Measurements from ENCODE around the gene IGSF8. TPM values are rescaled to one million over a fixed set of nuclear protein-coding genes. Genes with fewer than 3 reads are reported as not detected.
"Not testable (repeated sequence)": the region's sequence is repeated elsewhere in the genome, so short reads cannot be mapped to it uniquely, and the experiment has no call there.

Gene IGSF8
- total and polyA plus RNA-seq, 8 donors: 27.5 to 38.3 (median 31.7) TPM

GRCh38 chr1:160112357-160112756, 13.9 kb upstream of the IGSF8 start:
- no peaks in the 10 kb centered on the region for H3K4me1 ChIP-seq
- H3K4me3 ChIP-seq: no peak overlapping the region
- H3K36me3 ChIP-seq: no peaks in the 10 kb centered on the region
- no peak for DNase-seq
- ATAC-seq: no peak
- H3K9me3 ChIP-seq: no peaks in the 10 kb centered on the region
- no peak for TF ChIP-seq CTCF (IDR thresholded peaks at IDR 0.05)
- no peak overlapping the region for H3K27ac ChIP-seq
- peaks cover 0 to 21% of the 10 kb centered on the region in 2 donors for H3K27me3 ChIP-seq
- intact Hi-C loops (cut with DNase I): no loop called here

GRCh38 chr1:160111462-160111861, 13.0 kb upstream of the IGSF8 start:
- H3K27ac ChIP-seq; H3K9me3 ChIP-seq; H3K36me3 ChIP-seq; ATAC-seq; H3K4me1 ChIP-seq; DNase-seq; intact Hi-C loops (cut with DNase I); H3K4me3 ChIP-seq: not testable (repeated sequence)
- peaks cover 0 to 17% of the 10 kb centered on the region in 2 donors for H3K27me3 ChIP-seq

GRCh38 chr1:160109686-160110085, 11.3 kb upstream of the IGSF8 start:
- DNase-seq (no peak), ATAC-seq (no peak)
- Histone ChIP-seq H3K9me3 (no peaks in the 10 kb centered on the region), H3K4me1 (no peaks in the 10 kb centered on the region), H3K36me3 (no peaks in the 10 kb centered on the region), H3K27me3 (peaks cover 0 to 8% of the 10 kb centered on the region in 2 donors), H3K27ac (no peak overlapping the region), H3K4me3 (no peak overlapping the region)
- no peak for TF ChIP-seq CTCF (IDR thresholded peaks at IDR 0.05)
- intact Hi-C loops (cut with DNase I): loop anchor here in 1 of 2 donors (10.0 kb wide), 1 partner anchor 85 kb away; the partner anchor contains the start of gene CASQ1

GRCh38 chr1:160108888-160109662, 10.7 kb upstream of the IGSF8 start:
- H3K27me3 ChIP-seq: peaks cover 0 to 8% of the 10 kb centered on the region in 2 donors
- no peaks in the 10 kb centered on the region for H3K4me1 ChIP-seq
- no peaks in the 10 kb centered on the region for H3K9me3 ChIP-seq
- ATAC-seq (peak; percentile 62), DNase-seq (no peak)
- intact Hi-C loops (cut with DNase I): loop anchor here in 1 of 2 donors (10.0 kb wide), 1 partner anchor 86 kb away; the partner anchor contains the start of gene CASQ1
- H3K36me3 ChIP-seq: no peaks in the 10 kb centered on the region
- H3K27ac ChIP-seq: no peak overlapping the region
- no peak overlapping the region for H3K4me3 ChIP-seq
- TF ChIP-seq CTCF (IDR thresholded peaks at IDR 0.05): peak in 1 of 2 donors; percentile 37

- no peaks in the 10 kb centered on the region for H3K36me3 ChIP-seq
- no peak for ATAC-seq
- H3K27ac ChIP-seq: no peak overlapping the region
- no peaks in the 10 kb centered on the region for H3K9me3 ChIP-seq
- H3K4me1 ChIP-seq: no peaks in the 10 kb centered on the region
- no peak for DNase-seq
- TF ChIP-seq CTCF (IDR thresholded peaks at IDR 0.05): no peak
- H3K4me3 ChIP-seq: no peak overlapping the region
- peaks cover 0 to 8% of the 10 kb centered on the region in 2 donors for H3K27me3 ChIP-seq
- intact Hi-C loops (cut with DNase I): loop anchor here in 1 of 2 donors (10.0 kb wide), 1 partner anchor 87 kb away; the partner anchor contains the start of gene CASQ1
These were observed 9.1 kb upstream of the IGSF8 start for GRCh38 chr1:160107512-160107911.

Measured in left lung (tissue), 10 donors.